AG04449 (cell line): ENCODE measurements around the gene SAMD14.

ENCODE experiments used
- CTCF ChIA-PET: fragments of 350-600 bp; formaldehyde crosslinking; extraction: SDS; loops from one replicate; lab custom pipeline; 2021; ENCODE audit warnings: antibody characterized with exemption; lab: Yijun Ruan, JAX
- POLR2A ChIA-PET: fragments of 400-600, 350-600 bp; formaldehyde crosslinking; extraction: SDS; loops from one replicate; lab custom pipeline; 2020; ENCODE audit warnings: antibody characterized with exemption, inconsistent platforms; lab: Yijun Ruan, JAX
- DNase-seq: peaks from one replicate; pipeline ENCODE4 v3.0.0-alpha.2; 2010; ENCODE audit warnings: low read depth, low spot score
- H3K4me3 ChIP-seq: 2 replicates; pipeline ENCODE4 v1.5.1; 2011; ENCODE audit warnings: low read depth, mild to moderate bottlenecking, control low read depth, low read length
- CTCF ChIP-seq: IDR thresholded peaks from one replicate; pipeline ENCODE4 v1.5.1; 2011; ENCODE audit warnings: mild to moderate bottlenecking, moderate library complexity, low read length, control low read depth, inconsistent platforms; ENCODE audit not compliant: insufficient read depth; ENCODE audit errors: missing control alignments

The SAMD14 gene

DNA sequence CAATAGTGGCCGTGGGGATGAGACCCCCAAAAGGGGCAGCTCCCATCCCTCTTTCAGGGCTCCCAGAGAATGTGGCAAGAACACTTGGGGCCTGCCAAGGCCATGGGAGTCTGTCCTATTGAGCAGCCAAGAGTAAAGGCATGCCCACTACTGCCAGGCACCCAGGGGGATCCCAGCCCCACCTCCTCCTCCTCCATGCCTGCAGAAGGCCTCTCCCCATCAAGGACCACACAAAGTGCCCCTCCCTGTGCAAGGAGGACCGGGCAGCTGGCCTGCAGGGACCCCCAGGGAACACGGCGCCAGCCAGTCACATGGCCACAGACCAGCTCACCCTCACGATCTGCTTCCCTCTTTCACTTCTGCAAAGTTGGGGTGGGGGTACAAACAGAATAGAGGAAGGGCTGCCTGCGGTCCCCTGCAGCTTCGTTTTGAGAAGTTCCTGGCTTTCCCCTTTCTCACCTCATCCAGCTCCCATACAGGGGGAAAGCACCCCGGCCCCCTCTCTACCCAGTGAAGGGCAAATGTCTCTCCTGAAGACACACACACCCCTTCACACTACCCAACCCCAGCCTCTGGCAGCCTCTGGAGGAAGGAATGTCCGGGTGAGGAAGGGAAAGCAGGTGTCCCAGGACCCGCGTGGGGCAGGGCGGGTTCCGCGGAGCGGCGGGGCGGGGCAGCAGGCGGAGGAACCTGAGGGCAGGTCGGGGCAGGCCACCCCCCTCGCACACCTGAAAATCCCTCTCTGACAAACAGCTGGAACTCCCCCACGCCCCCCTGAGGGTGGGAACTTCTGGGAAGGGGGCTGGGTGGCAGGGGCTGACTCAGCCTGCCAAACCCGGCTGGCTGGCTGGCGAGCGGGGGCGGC is 18.5 kb upstream of the SAMD14 start:
- H3K4me3 ChIP-seq, result peak overlapping the region; percentile 77
- DNase-seq, result no peak
- TF ChIP-seq CTCF, result peak; percentile 60
- ChIA-PET POLR2A (interaction anchor here (0.5 to 1.3 kb wide), 4 partner anchors 12 to 62 kb away, joined by 3 to 5 read pairs (median 4); partner anchors contain the start of gene COL1A1), CTCF (interaction anchor here (0.7 to 11.9 kb wide), 18 partner anchors 9 to 147 kb away, joined by 3 to 143 read pairs (median 4); partner anchors contain the start of genes SAMD14 and SGCA)

DNA sequence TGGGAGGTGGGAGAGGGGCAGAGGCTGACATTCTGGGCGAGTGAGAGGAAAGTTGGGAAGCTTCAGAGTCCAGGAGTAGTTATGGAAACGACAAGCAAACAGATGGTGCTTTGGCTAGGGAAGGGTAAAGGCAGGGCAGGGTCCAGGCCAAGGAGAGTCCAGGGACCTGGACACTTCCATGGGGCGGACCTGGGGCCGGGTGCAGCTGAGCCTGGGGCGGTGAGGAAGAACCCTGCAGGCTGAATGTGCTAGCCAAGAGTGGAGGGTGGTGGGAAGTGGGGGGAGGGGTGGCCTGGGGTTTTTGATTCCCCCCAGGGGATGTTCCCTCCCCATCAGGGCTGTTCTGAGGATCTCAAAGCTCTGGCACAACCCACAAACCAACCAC is 17.9 kb upstream of the SAMD14 start:
- POLR2A ChIA-PET, result interaction anchor here (0.5 to 1.1 kb wide), 4 partner anchors 12 to 55 kb away, joined by 4 to 5 read pairs (median 4); partner anchors contain the start of gene COL1A1
- no peak for DNase-seq
- CTCF ChIA-PET, result interaction anchor here (0.7 to 11.9 kb wide), 15 partner anchors 10 to 148 kb away, joined by 3 to 143 read pairs (median 4); partner anchors contain the start of genes SAMD14 and SGCA
- no peak for TF ChIP-seq CTCF
- peak overlapping the region; percentile 77 for H3K4me3 ChIP-seq

GRCh38 chr17:50146927-50147665 is 17.1 kb upstream of the SAMD14 start:
- no peak for DNase-seq
- CTCF ChIA-PET, result interaction anchor here (1.1 to 11.9 kb wide), 10 partner anchors 9 to 149 kb away, joined by 3 to 143 read pairs (median 8); partner anchors contain the start of genes PDK2 and SGCA
- H3K4me3 ChIP-seq, result peak overlapping the region; percentile 77
- POLR2A ChIA-PET, result interaction anchor here (0.7 to 1.1 kb wide), 3 partner anchors 11 to 53 kb away, joined by 4 read pairs; no protein-coding TSS in a partner anchor
- no peak for TF ChIP-seq CTCF

DNA sequence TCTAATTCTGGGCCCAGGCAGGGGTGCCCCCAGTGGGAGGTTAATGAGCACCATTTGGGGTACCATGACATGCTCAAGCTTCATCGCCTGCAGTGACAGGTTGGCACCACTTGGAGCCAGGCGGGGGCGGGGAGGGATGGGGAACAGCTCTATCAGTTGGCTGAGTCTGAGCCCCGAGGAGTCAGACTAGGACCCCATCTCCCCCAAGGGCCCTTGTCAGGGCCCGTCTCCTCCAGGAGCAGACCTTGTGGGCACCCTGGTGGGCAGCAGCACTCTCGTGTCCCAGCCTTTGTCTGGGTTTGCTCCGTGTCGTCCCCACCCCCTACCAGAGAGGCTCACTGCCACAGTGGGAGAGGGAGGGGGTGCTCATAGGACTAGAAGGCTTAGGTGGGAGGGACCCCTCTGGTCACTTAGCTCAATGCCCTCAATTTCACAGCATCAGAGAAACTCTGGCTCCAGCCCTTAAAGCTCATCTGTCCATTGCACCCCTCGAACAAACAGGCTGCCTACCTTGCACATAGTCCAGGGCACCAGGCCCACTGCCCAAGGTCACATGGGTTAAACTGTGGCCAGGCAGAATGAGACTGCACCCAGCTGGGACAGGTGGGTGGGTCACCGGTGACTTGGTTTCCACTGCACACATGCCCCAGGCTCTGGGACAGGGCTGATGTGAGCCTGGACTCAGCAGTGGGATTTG is 16.4 kb upstream of the SAMD14 start:
- DNase-seq, result no peak
- ChIA-PET POLR2A (interaction anchor here (0.6 to 1.1 kb wide), 2 partner anchors 13 to 63 kb away, joined by 3 read pairs; no protein-coding TSS in a partner anchor), CTCF (interaction anchor here (1.1 to 8.9 kb wide), 8 partner anchors 10 to 149 kb away, joined by 3 to 77 read pairs (median 6); partner anchors contain the start of gene PDK2)
- no peak for TF ChIP-seq CTCF
- peak overlapping the region; percentile 77 for H3K4me3 ChIP-seq

DNA sequence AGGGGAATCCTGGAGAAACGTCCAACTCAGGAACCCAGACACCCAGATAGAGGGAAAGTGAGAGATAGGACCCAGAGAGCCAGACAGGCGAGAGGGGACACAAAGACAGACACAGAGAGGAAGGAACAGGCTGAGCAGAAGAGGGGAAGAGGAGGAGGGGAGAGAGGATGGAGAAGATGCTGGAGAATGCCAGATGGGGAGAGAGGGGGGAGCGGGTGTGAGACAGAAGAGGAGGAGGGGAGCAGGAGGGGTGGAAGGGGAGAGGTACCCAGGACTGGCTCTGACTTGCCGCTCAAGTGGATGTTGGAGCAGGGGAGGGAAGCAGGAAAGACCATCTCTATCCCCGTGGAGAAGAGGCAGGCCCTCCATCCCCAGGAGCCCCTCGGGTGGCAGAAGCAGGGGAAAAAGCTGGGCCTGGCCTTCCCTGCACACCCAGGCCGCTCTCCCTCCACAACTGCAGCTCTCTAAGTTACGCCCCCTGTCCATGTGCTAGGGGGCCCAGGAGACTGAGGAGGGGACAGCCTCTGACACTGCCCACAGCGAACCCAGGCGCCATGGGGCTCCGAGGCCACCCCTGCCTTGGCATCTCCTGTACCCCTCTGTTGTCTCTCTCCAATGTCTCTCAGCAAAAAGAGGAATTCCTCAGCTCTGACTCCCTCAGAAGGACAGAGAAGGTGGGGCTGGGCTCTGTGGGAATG is 15.7 kb upstream of the SAMD14 start:
- H3K4me3 ChIP-seq, result peak overlapping the region; percentile 77
- DNase-seq, result no peak
- CTCF ChIA-PET, result interaction anchor here (1.1 to 8.9 kb wide), 9 partner anchors 9 to 150 kb away, joined by 3 to 77 read pairs (median 6); partner anchors contain the start of genes PDK2 and SAMD14
- no peak for TF ChIP-seq CTCF
- POLR2A ChIA-PET, result interaction anchor here (0.6 to 1.1 kb wide), 2 partner anchors 13 to 64 kb away, joined by 3 read pairs; no protein-coding TSS in a partner anchor
